Measurements from ENCODE around the gene FAM111A. TPM values are rescaled to one million over a fixed set of nuclear protein-coding genes. Genes with fewer than 3 reads are reported as not detected.

Gene FAM111A
- total RNA-seq, 1 experiment from 2014 or later, result 20.1 TPM

- H3K27me3 ChIP-seq (ENCODE audit: insufficient read depth, low read length), result no peaks in the 10 kb centered on the region
- peaks cover 32 to 39% of the 10 kb centered on the region in 2 experiments for H3K4me1 Mint-ChIP-seq
- no peak overlapping the region for H2BK20ac ChIP-seq (ENCODE audit: low read depth, low read length, poor library complexity, severe bottlenecking)
- peak overlapping the region in 1 of 2 experiments; percentile 94 for H3K4me3 Mint-ChIP-seq
- H3K9me3 Mint-ChIP-seq, result 0 out of 5 replicates have a peak, but pooled peaks cover 0 to 2% of the 10 kb centered on the region in 2 experiments
- no peak overlapping the region for H2AK5ac ChIP-seq (ENCODE audit: insufficient read length, low read length)
- no peak overlapping the region for H4K5ac ChIP-seq (ENCODE audit: insufficient read length, low read depth, low read length)
- H3K4ac ChIP-seq (ENCODE audit: low read depth, low read length), result no peak overlapping the region
- peak overlapping the region; percentile 17 for H3K18ac ChIP-seq (ENCODE audit: insufficient read length, low read depth, low read length)
- TF ChIP-seq CTCF (conservative IDR thresholded peaks at IDR 0.05), result no peak
- H4K20me1 ChIP-seq (ENCODE audit: control insufficient read depth, insufficient read depth, insufficient read length), result no peaks in the 10 kb centered on the region
- no CpG with 5 or more reads among the region's 37 CpGs for WGBS (ENCODE audit: extremely low coverage, insufficient read length, low lambda C conversion rate)
- no peak overlapping the region for H2BK12ac ChIP-seq (ENCODE audit: insufficient read length, low read depth, low read length)
- H3K23ac ChIP-seq (ENCODE audit: insufficient read length, low read depth, low read length), result no peak overlapping the region
- H3K36me3 Mint-ChIP-seq (ENCODE audit: insufficient read depth in 1 of 3, low read depth in 3 of 3), result peaks cover 10 to 17% (median 13%) of the 10 kb centered on the region in 3 experiments; a peak in 5 of 7 replicates
- peaks cover 3% of the 10 kb centered on the region for H3K4me1 ChIP-seq (ENCODE audit: insufficient read depth, low read length)
- no peak overlapping the region for H3K27ac ChIP-seq (ENCODE audit: insufficient read length, low read depth, low read length)
- H3K9me3 ChIP-seq (ENCODE audit: control insufficient read depth, low read depth, low read length), result no peaks in the 10 kb centered on the region
- H3K27me3 Mint-ChIP-seq (ENCODE audit: low read depth), result peaks cover 2% of the 10 kb centered on the region
- H2BK120ac ChIP-seq (ENCODE audit: low read depth, low read length, poor library complexity, severe bottlenecking), result no peak overlapping the region
- H2BK5ac ChIP-seq (ENCODE audit: insufficient read length, low read length), result no peak overlapping the region
- peak overlapping the region in 2 of 3 experiments; percentile 89 to 94; a peak in 6 of 7 replicates for H3K27ac Mint-ChIP-seq
- no peak overlapping the region for H2AFZ ChIP-seq (ENCODE audit: low read length)
- H4K8ac ChIP-seq (replicated peaks; ENCODE audit: insufficient read length, low read depth, low read length), result no peak overlapping the region
- no peaks in the 10 kb centered on the region for H3K79me1 ChIP-seq (ENCODE audit: insufficient read depth, low read depth, low read length, poor library complexity, severe bottlenecking)
- H3K56ac ChIP-seq (ENCODE audit: insufficient read length, low read depth, low read length), result no peak overlapping the region
- no peak overlapping the region for H3K9ac ChIP-seq (ENCODE audit: extremely low read depth, insufficient read length, low read length)
- no peak overlapping the region for H3T11ph ChIP-seq (ENCODE audit: low read length)
- DNase-seq, result peak; percentile 71
- peak overlapping the region; percentile 31 for H3K14ac ChIP-seq (ENCODE audit: insufficient read depth, low read length)
- peaks cover 18% of the 10 kb centered on the region for H3K23me2 ChIP-seq (ENCODE audit: insufficient read length, low read depth, low read length, poor library complexity, severe bottlenecking)
- H3K4me2 ChIP-seq (ENCODE audit: insufficient read depth, insufficient read length, low read length), result peak overlapping the region; percentile 52
- H2BK15ac ChIP-seq (ENCODE audit: low read depth, low read length), result no peak overlapping the region
- no peak overlapping the region for H4K91ac ChIP-seq (ENCODE audit: insufficient read length, low read depth, low read length)
- H3K79me2 ChIP-seq (ENCODE audit: insufficient read depth, low read length), result no peaks in the 10 kb centered on the region; the same call in 1 of the 2 replicates
Observed at GRCh38 chr11:59173080-59173963, 30.7 kb downstream of the FAM111A start.
